K562 (cell line): Measurements from ENCODE around the gene TEX52. TPM values are rescaled to one million over a fixed set of nuclear protein-coding genes. Genes with fewer than 3 reads are reported as not detected.
A peak's percentile ranks its signal among the peaks of the same experiment; 100 is the strongest.

Experiments
- BRF2 ChIP-seq: IDR thresholded peaks from 3 replicates; pipeline ENCODE4 v1.6.1; 2011; ENCODE audit warnings: borderline replicate concordance, mild to moderate bottlenecking; ENCODE audit not compliant: insufficient read length, insufficient read depth
- DIDO1 ChIP-seq: fragments of 450-650 bp; IDR thresholded peaks from 2 replicates; pipeline ENCODE4 v1.6.1; 2016; ENCODE audit warnings: low read depth, missing biosample characterization, missing genetic modification characterization
- ELK3 ChIP-seq: fragments of 450-650 bp; formaldehyde crosslinking; IDR thresholded peaks from 2 replicates; pipeline ENCODE4 v1.4.0; 2020; ENCODE audit warnings: mild to moderate bottlenecking
- ETS2 ChIP-seq: IDR thresholded peaks from 2 replicates; pipeline ENCODE4 v1.6.1; 2016; ENCODE audit warnings: borderline replicate concordance, missing genetic modification characterization, mild to moderate bottlenecking, moderate library complexity, missing compliant biosample characterization; ENCODE audit not compliant: poor library complexity, severe bottlenecking
- FOSL1 ChIP-seq: fragments of 200-800 bp; sonication (Bioruptor generic); conservative IDR thresholded peaks from 2 replicates; pipeline ENCODE4 v1.6.1; 2016; ENCODE audit warnings: missing genetic modification characterization, missing compliant biosample characterization
- HMBOX1 ChIP-seq: sonication (generic); IDR thresholded peaks from 2 replicates; pipeline ENCODE4 v1.6.1; 2016
- HNRNPLL ChIP-seq: fragments of 200-400 bp; formaldehyde crosslinking; IDR thresholded peaks from 2 replicates; pipeline ENCODE4 v1.6.1; 2017; ENCODE audit warnings: low read length, low read depth, mild to moderate bottlenecking; ENCODE audit not compliant: poor library complexity, severe bottlenecking
- KHSRP ChIP-seq: fragments of 450-650 bp; IDR thresholded peaks from 2 replicates; pipeline ENCODE4 v1.6.1; 2017
- KLF1 ChIP-seq: fragments of 450-650 bp; IDR thresholded peaks from 2 replicates; pipeline ENCODE4 v1.6.1; 2016; ENCODE audit warnings: missing genetic modification characterization, missing compliant biosample characterization
- NCOA2 ChIP-seq, 2 experiments: fragments of 450-650 bp; IDR thresholded peaks; 2 replicates each; pipeline ENCODE4 v1.6.1; 2018; ENCODE audit warnings: mild to moderate bottlenecking in 2 of 2, moderate library complexity in 1 of 2; ENCODE audit not compliant: partially characterized antibody in 2 of 2
- NCOA4 ChIP-seq: fragments of 450-650 bp; IDR thresholded peaks from 2 replicates; pipeline ENCODE4 v1.6.1; 2018; ENCODE audit warnings: mild to moderate bottlenecking; ENCODE audit not compliant: partially characterized antibody
- NFIC ChIP-seq: fragments of 450-650 bp; IDR thresholded peaks from 2 replicates; pipeline ENCODE4 v1.6.1; 2017; ENCODE audit warnings: mild to moderate bottlenecking, inconsistent platforms
- PRPF4 ChIP-seq: fragments of 200-400 bp; formaldehyde crosslinking; IDR thresholded peaks from one replicate; pipeline ENCODE4 v1.6.1; 2017; ENCODE audit warnings: low read length, low read depth, mild to moderate bottlenecking; ENCODE audit not compliant: insufficient read depth, poor library complexity, severe bottlenecking
- PTTG1 ChIP-seq: fragments of 450-650 bp; IDR thresholded peaks from 2 replicates; pipeline ENCODE4 v1.6.1; 2016; ENCODE audit warnings: low read depth, mild to moderate bottlenecking, missing genetic modification characterization, missing compliant biosample characterization
- RBM17 ChIP-seq: fragments of 200-400 bp; formaldehyde crosslinking; IDR thresholded peaks from 2 replicates; pipeline ENCODE4 v1.6.1; 2017; ENCODE audit warnings: low read depth, mild to moderate bottlenecking, low read length, borderline replicate concordance
- SNRNP70 ChIP-seq: fragments of 200-400 bp; formaldehyde crosslinking; optimal IDR thresholded peaks from 2 replicates; pipeline ENCODE3; 2017; ENCODE audit warnings: low read depth, low read length
- U2AF1 ChIP-seq: fragments of 200-400 bp; formaldehyde crosslinking; optimal IDR thresholded peaks from 2 replicates; pipeline ENCODE3; 2017; ENCODE audit warnings: mild to moderate bottlenecking, low read depth, low read length, moderate library complexity
- WHSC1 ChIP-seq: IDR thresholded peaks from one replicate; pipeline ENCODE4 v1.6.1; 2012; ENCODE audit warnings: low read length, control low read depth, inconsistent platforms
- ZBTB9 ChIP-seq: fragments of 450-650 bp; formaldehyde crosslinking; IDR thresholded peaks from 2 replicates; pipeline ENCODE4 v1.4.0; 2020; ENCODE audit warnings: mild to moderate bottlenecking, moderate library complexity
- ZNF41 ChIP-seq: fragments of 250-450 bp; sonication (Bioruptor Pico); conservative IDR thresholded peaks from 2 replicates; pipeline ENCODE4 v1.4.0; 2020; ENCODE audit warnings: mild to moderate bottlenecking
- ZNF764 ChIP-seq: fragments of 250-450 bp; sonication (Bioruptor Pico); IDR thresholded peaks from 2 replicates; pipeline ENCODE4 v1.4.0; 2020; ENCODE audit warnings: low read depth, mild to moderate bottlenecking, moderate library complexity
- polyA plus RNA-seq, 8 experiments: library from polyadenylated mRNA; depleted of rRNA in 4 of 8; stranded (reverse) in 5 of 8; unstranded in 3 of 8; fragments of >200 nt; fragmentation: Nextera tagmentation in 2 of 8; fragmentation: Illumina TruSeq in 1 of 8; extraction: Ambion mirVana in 2 of 8; extraction: Trizol in 1 of 8; gene quantifications; 2 replicates each; pipeline versions ENCODE4 v1.2.1 to v1.2.3, GENCODE V29; 2011 to 2014; ENCODE audit warnings: inconsistent platforms in 1 of 8, missing spikeins in 1 of 8
- total RNA-seq, 7 experiments: library from RNA; depleted of rRNA in 6 of 7; stranded (reverse); fragments of >200 nt in 6 of 7; fragmentation: Illumina TruSeq in 2 of 7; extraction: Trizol in 2 of 7; gene quantifications; 2 replicates each; pipeline versions ENCODE4 v1.2.1 to v1.2.3, GENCODE V29; 2011 to 2021; ENCODE audit warnings: low replicate concordance in 1 of 7

TEX52 gene
- total and polyA plus RNA-seq, 9 of the 15 experiments (the other 6 are each of a cell fraction or from before 2014, with no cell fraction given): not detected

DNA sequence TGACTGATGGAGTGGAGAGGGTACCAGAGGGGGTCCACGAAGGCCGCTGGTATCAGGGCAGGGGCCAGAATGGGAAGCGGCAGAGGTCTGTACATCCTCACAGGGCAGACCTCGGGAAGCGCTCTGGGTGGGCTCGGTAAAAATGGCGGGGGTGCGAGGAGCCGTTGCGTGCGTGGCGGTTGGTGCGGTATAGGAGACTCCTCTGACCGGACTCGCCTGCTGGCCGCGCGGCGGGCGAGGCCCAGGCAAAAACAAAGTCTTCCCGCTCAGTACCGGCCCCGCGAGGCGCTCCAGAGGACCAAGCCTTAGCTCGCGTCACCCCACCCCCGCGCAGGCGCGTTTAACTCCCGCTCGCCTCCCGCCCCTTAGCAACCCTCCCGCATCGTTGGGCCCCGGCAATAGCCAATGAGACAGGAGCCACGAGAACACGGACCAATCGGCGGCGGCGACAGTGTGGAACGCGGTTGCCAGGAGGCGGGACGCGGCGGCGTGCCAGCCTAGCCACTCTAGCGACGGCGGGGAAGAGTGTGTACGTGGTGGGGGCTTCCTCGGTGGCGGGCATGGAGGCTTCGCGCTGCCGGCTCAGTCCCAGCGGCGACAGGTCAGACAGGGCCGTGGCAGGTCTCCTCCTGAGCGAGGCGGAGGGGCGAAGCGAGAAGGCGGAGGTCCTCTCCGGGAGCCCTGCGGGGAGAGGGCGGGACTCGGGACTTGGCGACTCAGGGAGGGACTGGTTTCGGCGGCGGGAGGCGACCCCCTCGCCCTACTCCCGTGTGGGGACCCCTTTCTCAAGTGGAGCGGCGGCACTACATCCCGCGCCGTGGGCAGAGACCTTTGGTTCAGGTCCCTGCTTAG is 33.8 kb upstream of the TEX52 start, which contains the start of gene TULP3 (continued):
- TF ChIP-seq NCOA2 (IDR thresholded peaks at IDR 0.05; ENCODE audit: partially characterized antibody in 2 of 2) (no peak), ZNF41 (no peak), U2AF1 (no peak), NCOA4 (no peak), ZBTB9 (CRISPR knock-in tag) (no peak), KLF1 (no peak), DIDO1 (tag) (no peak), ETS2 (tag) (no peak), SNRNP70 (no peak), PRPF4 (no peak), ZNF764 (CRISPR knock-in tag) (no peak), NFIC (peak; percentile 91), RBM17 (no peak), PTTG1 (tag) (no peak), BRF2 (no peak), ELK3 (CRISPR knock-in tag) (no peak), KHSRP (no peak), HNRNPLL (no peak), WHSC1 (no peak), FOSL1 (tag) (no peak), HMBOX1 (no peak)
